ENCODE data around the gene NF2.

DNA sequence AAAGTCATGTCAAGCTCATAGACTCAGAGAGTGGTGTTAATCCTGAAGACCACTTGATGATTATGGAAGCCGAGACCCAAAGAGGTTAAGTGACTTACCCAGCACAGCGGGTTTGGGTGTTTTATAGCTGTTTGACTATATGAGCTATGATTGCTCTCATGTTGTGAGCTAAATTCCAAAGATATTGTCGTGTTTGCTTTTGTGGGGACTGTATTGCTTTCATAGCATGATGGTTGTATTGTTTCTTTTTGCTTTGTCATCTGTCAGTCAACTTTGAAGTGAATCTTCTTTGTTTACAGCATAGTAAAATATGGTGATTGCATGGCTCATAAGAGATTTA is 23.7 kb downstream of the NF2 start:
- TF ChIP-seq, protein P1, sequence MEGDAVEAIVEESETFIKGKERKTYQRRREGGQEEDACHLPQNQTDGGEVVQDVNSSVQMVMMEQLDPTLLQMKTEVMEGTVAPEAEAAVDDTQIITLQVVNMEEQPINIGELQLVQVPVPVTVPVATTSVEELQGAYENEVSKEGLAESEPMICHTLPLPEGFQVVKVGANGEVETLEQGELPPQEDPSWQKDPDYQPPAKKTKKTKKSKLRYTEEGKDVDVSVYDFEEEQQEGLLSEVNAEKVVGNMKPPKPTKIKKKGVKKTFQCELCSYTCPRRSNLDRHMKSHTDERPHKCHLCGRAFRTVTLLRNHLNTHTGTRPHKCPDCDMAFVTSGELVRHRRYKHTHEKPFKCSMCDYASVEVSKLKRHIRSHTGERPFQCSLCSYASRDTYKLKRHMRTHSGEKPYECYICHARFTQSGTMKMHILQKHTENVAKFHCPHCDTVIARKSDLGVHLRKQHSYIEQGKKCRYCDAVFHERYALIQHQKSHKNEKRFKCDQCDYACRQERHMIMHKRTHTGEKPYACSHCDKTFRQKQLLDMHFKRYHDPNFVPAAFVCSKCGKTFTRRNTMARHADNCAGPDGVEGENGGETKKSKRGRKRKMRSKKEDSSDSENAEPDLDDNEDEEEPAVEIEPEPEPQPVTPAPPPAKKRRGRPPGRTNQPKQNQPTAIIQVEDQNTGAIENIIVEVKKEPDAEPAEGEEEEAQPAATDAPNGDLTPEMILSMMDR (IDR thresholded peaks at IDR 0.05): no peak
- TF ChIP-seq POLR2A (IDR thresholded peaks at IDR 0.05) (no peak), POLR2AphosphoS5 (IDR thresholded peaks at IDR 0.05) (no peak), EP300 (IDR thresholded peaks at IDR 0.05; ENCODE audit: low read depth) (no peak)

Data from transverse colon (tissue), 4 donors.